ENCODE results near the gene SLK. TPM values are rescaled to one million over a fixed set of nuclear protein-coding genes. Genes with fewer than 3 reads are reported as not detected.

The SLK gene
- total RNA-seq, 1 donor from 2014 or later: 122 TPM

DNA sequence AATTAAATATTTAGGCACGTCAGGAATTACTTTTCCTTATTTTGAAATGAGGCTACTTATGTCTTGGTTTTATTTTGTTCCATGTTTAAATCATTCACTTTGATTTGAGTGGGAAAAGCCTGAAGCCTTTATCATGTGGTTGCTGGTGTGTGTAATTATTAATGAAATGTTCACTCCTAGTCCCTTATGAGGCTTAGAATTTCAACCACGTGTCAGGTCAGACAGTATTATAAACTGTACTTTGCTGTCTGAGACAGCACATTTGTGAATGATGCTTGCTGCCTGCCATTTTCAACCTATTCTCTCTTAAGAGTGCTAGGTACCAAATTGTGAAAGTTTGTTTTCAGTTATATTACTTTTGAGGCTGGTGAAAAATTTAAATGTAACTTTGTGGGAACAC is 59.8 kb downstream of the SLK start:
- Mint-ChIP-seq H3K27ac (ENCODE audit: unreplicated experiment) (no peak overlapping the region), H3K4me1 (ENCODE audit: low read depth, unreplicated experiment) (peaks cover 4% of the 10 kb centered on the region), H3K9me3 (ENCODE audit: unreplicated experiment) (peaks cover 4% of the 10 kb centered on the region), H3K27me3 (ENCODE audit: unreplicated experiment) (peaks cover 4% of the 10 kb centered on the region), H3K4me3 (ENCODE audit: unreplicated experiment) (no peak overlapping the region), H3K36me3 (ENCODE audit: unreplicated experiment) (peaks cover 10% of the 10 kb centered on the region)
- TF ChIP-seq, protein P1, sequence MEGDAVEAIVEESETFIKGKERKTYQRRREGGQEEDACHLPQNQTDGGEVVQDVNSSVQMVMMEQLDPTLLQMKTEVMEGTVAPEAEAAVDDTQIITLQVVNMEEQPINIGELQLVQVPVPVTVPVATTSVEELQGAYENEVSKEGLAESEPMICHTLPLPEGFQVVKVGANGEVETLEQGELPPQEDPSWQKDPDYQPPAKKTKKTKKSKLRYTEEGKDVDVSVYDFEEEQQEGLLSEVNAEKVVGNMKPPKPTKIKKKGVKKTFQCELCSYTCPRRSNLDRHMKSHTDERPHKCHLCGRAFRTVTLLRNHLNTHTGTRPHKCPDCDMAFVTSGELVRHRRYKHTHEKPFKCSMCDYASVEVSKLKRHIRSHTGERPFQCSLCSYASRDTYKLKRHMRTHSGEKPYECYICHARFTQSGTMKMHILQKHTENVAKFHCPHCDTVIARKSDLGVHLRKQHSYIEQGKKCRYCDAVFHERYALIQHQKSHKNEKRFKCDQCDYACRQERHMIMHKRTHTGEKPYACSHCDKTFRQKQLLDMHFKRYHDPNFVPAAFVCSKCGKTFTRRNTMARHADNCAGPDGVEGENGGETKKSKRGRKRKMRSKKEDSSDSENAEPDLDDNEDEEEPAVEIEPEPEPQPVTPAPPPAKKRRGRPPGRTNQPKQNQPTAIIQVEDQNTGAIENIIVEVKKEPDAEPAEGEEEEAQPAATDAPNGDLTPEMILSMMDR (IDR thresholded peaks at IDR 0.05; ENCODE audit: partially characterized antibody, unreplicated experiment): no peak
- no peak for DNase-seq

DNA sequence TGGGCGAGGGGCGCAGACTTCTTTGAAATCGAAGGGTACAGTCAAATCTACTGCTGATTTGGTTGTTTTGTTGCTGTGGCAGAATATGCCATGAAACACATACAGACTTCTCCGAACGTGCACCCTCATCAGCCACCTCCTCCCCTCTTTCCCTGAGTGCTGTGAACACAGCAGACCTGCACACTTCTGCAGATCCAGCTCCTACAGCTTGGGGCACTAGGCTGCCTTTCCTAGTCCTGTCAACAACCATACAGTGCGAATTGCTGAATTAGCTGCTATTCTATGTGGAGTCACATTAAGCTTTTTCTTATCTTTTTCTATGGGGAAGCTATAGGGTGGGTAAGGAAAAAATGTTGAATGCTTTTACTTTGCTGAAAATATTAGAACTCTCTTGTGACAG is 61.2 kb downstream of the SLK start:
- H3K4me1 Mint-ChIP-seq (ENCODE audit: low read depth, unreplicated experiment): peaks cover 11% of the 10 kb centered on the region
- H3K36me3 Mint-ChIP-seq (ENCODE audit: unreplicated experiment): peaks cover 15% of the 10 kb centered on the region
- peaks cover 4% of the 10 kb centered on the region for H3K27me3 Mint-ChIP-seq (ENCODE audit: unreplicated experiment)
- DNase-seq: peak; percentile 56
- no peak overlapping the region for H3K27ac Mint-ChIP-seq (ENCODE audit: unreplicated experiment)
- TF ChIP-seq, protein P1 (IDR thresholded peaks at IDR 0.05; ENCODE audit: partially characterized antibody, unreplicated experiment): no peak
- H3K4me3 Mint-ChIP-seq (ENCODE audit: unreplicated experiment): no peak overlapping the region
- H3K9me3 Mint-ChIP-seq (ENCODE audit: unreplicated experiment): peaks cover 4% of the 10 kb centered on the region

DNA sequence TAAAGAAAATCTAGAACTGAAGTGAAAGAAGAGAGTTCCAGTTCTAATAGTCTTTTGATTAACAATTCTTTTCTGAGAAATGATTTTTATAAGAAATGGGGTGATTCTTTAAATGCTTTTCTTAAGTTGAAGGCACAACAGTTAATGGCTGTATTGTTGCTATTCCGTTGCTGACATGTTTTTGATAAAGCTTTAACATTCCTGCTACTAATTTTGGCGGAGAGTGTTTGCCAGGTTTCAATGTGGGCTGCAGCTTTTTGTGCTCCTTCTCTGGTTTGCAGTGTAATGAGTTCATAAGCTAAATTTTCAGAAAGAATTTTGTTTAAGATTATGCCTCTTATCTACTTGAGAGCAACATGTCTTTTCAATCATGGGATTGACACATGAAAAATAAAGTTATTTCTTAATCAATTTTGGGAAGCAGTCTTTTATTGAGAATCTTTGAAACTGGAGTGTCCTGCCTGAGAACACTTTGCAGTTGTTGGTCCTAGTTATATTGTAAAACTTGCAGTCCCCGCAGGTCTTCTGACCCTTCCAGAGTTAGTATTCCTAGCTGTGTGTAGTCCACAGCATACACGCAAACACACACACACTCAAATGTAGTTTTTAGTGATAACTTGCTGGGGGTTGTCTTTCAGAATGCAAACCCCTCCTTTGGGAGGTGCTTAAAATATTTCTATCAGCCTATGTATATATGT is 62.0 kb downstream of the SLK start:
- Mint-ChIP-seq H3K27ac (ENCODE audit: unreplicated experiment) (no peak overlapping the region), H3K9me3 (ENCODE audit: unreplicated experiment) (peaks cover 4% of the 10 kb centered on the region), H3K27me3 (ENCODE audit: unreplicated experiment) (peaks cover 7% of the 10 kb centered on the region), H3K4me1 (ENCODE audit: low read depth, unreplicated experiment) (peaks cover 19% of the 10 kb centered on the region), H3K4me3 (ENCODE audit: unreplicated experiment) (no peak overlapping the region), H3K36me3 (ENCODE audit: unreplicated experiment) (peaks cover 12% of the 10 kb centered on the region)
- no peak for DNase-seq
- TF ChIP-seq, protein P1 (IDR thresholded peaks at IDR 0.05; ENCODE audit: partially characterized antibody, unreplicated experiment): no peak

DNA sequence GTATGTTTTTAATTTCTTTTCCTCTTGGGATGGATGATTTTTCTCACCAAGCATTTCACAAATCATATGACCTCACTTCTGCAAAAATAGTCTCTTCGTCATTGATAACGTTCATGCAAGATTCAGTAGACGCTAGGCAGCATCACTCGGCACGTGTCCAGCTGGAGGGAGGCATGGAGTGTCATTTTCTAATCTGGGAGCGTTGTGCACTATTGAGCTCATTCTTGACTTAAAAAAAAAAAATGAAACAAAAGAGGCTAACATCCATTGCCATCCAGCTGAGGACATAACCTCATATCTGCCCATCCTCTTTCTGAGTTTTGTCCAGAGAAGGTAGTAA is 62.6 kb downstream of the SLK start:
- Mint-ChIP-seq H3K36me3 (ENCODE audit: unreplicated experiment) (peaks cover 10% of the 10 kb centered on the region), H3K27me3 (ENCODE audit: unreplicated experiment) (peaks cover 9% of the 10 kb centered on the region), H3K4me1 (ENCODE audit: low read depth, unreplicated experiment) (peaks cover 19% of the 10 kb centered on the region), H3K4me3 (ENCODE audit: unreplicated experiment) (no peak overlapping the region), H3K9me3 (ENCODE audit: unreplicated experiment) (peaks cover 4% of the 10 kb centered on the region), H3K27ac (ENCODE audit: unreplicated experiment) (no peak overlapping the region)
- DNase-seq: no peak
- TF ChIP-seq, protein P1 (IDR thresholded peaks at IDR 0.05; ENCODE audit: partially characterized antibody, unreplicated experiment): no peak

DNA sequence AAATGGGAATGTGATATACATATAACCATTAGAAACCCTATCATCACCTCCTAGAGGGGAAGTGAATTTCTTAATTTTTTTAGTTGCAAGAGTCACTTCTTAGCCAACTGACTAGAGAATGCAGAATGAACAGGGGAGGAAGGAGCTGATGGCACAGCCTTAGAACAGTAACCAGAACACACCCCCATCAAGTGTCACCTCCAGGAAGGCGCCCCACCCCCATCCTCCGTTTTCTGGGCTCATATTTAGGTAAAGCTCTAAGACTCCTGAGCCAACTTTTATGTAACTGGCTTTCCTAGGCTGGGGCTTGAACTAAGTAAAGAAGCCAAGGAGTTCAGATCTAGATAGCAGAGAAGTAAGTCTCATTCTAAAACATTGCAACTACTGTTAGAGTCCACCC is 64.7 kb downstream of the SLK start:
- no peak for DNase-seq
- peaks cover 29% of the 10 kb centered on the region for H3K4me1 Mint-ChIP-seq (ENCODE audit: low read depth, unreplicated experiment)
- H3K27me3 Mint-ChIP-seq (ENCODE audit: unreplicated experiment): peaks cover 14% of the 10 kb centered on the region
- peaks cover 10% of the 10 kb centered on the region for H3K9me3 Mint-ChIP-seq (ENCODE audit: unreplicated experiment)
- no peak overlapping the region for H3K27ac Mint-ChIP-seq (ENCODE audit: unreplicated experiment)
- TF ChIP-seq, protein P1 (IDR thresholded peaks at IDR 0.05; ENCODE audit: partially characterized antibody, unreplicated experiment): no peak
- no peak overlapping the region for H3K4me3 Mint-ChIP-seq (ENCODE audit: unreplicated experiment)
- peaks cover 10% of the 10 kb centered on the region for H3K36me3 Mint-ChIP-seq (ENCODE audit: unreplicated experiment)

Measured in glutamatergic neuron (in vitro differentiated cells).